HG03460 (cell line): ENCODE results near the gene PEMT.

ENCODE experiments used
- ATAC-seq: cut with Tn5 transposase; IDR thresholded peaks from one replicate; pipeline ENCODE4 v1.9.1; 2021; ENCODE audit not compliant: unreplicated experiment

Gene PEMT

DNA sequence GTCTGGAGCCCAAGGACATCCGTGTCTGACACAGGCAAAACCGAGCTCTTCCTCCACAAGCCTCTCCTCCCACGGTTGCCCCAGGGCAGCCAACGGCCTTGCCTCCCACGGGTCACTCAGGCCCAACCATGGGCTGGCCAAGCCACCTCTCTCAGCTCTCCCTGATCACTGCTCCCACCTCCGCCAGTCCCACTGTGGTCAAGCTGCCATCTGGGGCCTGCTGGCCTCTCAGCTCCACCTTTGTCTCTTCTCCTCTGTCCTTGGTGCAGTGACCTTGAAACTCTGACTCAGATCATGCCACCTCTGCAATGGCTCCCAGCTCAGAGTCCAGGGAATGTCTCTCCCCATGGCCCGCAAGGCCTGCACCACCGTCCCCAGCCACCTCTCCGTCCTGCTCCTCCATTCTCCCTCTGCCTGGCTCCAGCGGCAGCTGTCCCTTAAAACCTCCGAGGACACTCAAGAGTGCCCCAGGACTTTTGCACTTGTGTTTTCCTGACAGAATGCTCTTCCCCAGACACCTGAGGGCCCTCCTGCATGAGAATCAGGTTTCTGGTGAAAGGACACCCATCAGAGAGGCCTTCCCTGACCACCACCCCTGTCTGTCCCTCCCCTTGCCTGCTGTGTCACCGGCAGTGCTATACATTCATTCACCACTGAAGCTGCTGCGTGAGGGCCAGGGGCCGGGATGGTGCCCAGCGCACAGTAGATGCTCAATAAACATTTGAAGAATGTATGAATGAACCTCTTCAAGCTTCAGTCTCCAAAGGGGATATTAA is 19.3 kb downstream of the PEMT start:
- ATAC-seq = no peak

DNA sequence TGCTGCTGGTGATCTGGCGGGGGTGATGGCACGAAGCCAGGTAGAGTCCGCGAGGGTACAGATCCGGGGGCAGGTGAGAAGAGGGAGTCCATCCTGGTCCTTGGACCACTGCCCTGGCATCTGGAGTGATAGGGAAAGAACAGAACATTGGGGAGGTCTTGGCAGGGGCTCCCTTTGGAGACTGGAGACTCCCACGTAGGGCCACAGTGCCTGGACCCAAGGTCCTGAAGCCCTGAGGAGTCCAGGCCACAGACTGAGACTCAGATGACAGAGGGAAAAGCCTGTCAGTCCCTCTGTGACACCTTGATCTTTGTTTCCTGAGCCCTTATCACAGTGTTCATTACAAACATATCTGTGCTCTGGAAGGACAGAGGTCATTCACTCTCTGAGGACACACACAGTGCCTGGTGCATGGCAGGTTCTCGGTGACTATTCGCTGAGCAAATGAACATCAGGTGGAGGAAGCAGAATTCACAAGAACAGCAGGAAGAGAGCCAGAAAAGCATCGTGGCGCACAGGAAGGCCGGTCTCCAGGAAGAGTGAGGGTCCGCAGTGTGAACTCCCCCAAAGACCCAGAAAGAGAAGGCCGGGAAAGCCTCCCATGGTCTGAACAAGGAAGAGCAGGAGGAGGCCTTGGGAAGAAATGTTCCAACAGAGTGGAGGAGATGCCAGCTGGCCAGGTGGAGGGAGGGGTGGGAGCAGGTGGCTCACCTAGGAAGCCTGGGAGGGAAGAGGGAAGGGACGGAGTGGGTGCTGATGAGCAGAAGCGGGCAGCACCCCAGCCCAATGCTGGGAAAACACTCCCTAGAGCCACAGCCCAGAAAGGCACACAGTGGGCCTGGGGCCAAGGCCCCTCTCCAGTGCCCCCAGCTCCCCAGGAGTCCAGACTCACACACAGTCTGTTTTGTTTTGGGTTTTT is 20.5 kb downstream of the PEMT start:
- ATAC-seq = no peak

DNA sequence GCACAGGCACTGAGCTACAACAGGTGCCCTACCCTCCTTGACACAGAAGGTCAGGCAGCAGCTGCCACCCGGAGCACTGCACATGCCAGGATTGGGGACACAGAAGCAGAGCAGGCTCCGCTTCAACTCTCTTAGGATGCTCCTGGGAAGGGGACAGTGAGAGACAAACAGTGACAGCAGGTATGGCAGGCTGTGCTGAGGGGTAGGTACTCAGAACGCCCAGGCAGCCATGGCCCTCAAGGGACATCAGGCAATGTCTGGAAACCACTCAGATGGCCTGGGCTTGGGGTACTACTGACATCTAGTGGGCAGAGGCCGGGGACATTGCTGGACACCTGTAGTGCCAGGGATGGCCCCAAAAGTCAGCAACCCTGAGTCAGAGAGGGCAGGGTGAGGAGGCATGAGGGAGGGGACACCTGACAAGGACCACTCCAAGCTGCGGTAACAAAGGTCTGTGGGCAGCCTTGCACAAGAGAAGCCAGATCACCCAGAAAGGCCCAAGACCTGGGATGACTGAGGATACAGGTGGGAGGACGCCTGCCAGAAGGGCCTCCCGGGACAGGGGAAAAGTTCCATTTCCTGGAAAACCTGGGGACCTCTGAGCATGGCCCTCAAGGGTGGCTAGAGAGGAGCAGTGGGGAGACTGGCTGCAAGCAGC is 21.2 kb downstream of the PEMT start:
- ATAC-seq = no peak

DNA sequence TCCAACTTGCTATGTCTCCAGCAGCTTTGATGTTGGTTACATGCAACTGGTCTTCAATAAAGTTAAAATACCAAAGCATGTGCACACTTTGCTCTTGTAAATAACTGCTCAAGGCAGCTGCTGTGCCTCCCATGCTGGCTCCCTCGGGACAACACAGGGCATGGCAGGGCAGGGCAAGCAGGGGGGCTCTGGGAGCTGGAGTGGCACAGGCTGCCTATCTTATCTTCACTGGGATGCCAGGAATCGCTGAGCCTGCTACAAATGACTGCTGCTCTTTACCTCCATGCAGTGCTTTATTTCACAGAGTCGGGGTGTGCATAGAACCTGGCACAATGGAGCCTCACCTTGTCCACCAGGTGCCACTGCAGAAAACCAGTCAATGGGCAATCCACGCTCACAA is 21.8 kb downstream of the PEMT start:
- ATAC-seq = no peak

DNA sequence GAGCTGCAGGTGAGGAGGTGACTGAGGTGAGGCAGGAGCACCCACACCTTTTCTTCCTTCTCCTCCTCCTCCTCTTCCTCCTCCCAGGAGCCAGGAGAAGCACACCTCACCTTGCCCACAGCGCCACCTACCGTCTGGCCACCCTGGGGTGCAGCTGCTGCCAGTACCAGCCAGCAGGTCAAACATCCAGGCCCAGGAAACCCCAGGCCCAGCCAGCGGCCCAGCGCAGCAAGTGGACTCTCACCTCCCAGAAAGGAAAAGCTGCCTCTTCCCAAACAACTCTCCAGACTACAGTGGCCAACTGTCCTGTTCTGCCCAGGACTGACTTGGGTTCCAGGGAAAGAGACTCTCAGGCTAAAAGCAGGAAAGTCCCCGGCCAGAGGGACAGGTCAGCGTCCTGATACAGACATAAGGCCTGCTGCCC is 22.7 kb downstream of the PEMT start:
- no peak for ATAC-seq

DNA sequence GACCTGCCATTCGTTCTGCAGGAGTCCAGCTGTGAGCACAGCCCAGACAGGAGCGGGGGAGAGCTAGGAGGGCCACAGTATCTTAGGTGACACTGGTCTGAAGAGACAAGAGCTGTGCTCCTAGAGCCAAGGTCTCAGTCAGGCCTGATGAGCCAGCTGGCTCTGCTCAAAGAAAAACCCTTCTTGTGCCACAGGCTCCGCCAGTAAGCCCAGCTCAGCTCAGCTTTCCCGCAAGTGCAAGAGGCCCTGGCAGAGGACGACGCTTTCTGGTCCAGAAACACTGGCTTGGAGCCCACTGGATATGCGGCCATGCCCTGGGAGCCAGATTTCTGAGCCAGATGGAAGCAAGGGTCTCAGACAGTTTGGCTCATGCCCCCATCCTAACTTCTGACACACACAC is 23.9 kb downstream of the PEMT start:
- no peak for ATAC-seq

DNA sequence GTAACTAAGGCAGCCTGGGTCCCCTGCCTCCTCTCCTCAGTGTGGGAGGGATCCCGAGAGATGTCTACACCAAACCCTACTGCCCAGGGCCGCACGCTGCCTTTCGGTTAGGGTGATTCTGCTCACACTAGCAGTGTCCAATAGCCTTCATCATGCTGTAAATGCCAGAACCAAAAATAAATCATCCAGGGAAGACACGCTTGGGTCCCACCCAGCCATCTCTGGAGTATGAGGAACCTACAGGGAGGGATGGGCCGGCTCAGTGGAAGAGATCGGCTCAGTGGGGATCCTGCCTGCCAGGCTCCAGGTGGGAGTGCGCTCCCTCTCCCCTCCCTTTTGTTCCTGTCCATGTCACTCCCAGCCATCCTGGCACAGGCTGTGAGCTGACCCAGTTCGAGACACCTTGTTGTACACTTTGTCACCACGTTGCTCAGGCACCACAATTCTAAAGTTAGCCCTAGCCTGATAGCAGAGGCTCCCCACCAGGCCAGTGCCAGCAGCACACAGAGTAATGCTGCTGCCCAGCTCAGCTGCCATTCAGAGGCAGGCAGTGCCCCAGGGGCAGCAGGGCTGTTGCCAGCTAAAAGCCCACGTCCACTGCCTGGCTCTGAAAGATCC is 24.5 kb downstream of the PEMT start:
- no peak for ATAC-seq

DNA sequence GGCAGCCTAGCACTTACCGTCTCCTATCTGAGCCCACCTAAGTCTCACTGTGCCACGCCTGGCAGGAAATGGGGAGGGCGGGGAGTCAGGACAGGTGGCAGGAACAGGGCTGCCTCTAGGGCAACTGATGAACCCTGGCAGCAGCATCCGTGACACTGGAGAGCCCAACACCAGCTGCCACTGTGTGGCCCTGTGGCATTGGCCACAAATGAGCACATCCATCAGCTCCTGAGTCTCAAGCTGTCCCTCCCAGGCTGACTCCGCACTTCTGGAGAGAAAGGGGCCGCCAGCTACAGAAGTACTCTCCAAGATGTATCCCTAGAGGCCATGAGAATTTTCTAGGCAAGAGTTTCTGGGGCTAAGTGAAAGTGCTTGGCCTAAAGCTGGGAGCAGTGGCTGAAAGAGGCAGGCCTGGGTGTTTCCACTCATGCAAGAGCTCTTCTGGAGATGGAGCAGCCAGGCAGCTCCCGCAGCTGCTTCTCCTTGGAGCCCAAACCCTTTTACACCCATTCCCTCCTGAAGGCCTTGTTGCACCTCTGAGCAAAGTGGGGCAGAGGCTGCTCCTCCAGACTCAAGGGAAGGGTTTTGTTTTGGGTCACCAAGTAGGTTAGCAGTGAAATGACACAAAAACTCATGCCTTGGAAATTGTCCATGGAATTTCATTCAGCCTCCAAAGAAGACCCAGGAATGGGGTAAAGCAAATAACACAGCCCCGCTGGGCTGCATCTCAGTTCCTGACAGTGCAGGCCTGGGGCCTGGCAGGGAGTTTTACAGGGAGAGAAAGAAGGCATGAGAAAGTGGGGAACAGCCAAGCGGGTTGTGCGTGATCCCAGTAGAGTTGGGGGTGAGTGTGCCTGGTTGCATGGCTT is 25.8 kb downstream of the PEMT start:
- no peak for ATAC-seq

DNA sequence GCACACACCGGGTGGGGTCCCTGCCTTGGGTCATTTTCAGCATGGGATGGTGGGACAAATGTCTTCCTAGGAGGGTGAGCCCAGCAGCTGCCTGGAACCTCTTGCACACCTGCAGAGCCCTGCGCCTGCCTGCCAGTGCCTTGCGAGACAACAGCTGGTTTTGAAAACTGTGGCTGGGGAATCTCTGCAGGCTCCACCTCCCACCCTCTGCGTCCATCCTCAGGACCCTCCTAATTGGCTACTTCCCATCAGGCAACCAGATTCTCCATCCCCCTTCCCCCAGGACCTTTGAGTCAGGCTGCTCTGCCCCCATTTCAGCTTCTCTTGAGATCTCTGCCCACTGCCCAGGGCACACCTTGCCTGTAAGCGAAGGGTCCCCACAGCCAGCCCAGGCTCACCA is 26.6 kb downstream of the PEMT start:
- no peak for ATAC-seq

DNA sequence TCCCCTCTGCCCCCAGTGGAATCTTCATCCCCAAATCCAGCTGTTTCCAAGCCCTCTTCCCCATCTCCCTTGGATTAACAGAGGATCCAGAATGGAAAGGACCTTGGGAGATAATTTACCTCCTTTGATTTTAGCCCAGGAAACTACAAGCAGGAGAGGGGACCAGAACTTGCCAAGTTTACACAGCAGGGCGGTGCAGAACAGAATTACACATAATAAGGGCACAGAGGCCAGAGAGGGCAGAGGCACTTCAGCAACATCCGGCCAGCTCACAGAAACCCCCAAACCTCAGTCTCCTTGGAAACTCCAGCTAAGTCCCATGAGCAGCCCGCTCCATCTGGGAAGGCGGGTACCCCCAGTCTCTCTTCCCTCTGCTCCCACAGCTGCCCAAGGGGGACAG is 27.2 kb downstream of the PEMT start:
- ATAC-seq = no peak

DNA sequence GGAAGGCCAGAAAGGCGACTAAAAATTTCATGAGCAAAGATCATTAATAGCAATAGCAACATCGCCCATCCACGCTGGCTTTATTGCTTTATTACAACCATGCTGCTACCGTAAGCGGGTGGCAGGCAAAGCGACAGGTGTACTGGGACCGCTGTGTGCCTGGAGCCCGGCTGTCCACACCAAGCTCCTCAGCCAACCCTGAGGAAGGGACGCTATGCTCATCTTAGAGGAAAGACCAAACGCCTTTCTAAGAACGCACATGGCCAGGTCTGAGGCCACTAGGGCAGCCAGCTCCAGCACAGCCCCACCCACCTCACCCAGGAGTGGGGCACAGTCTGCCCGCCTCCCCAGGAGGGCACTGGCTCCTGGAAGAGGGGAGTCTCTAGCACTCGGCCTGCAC is 28.0 kb downstream of the PEMT start:
- ATAC-seq = no peak

DNA sequence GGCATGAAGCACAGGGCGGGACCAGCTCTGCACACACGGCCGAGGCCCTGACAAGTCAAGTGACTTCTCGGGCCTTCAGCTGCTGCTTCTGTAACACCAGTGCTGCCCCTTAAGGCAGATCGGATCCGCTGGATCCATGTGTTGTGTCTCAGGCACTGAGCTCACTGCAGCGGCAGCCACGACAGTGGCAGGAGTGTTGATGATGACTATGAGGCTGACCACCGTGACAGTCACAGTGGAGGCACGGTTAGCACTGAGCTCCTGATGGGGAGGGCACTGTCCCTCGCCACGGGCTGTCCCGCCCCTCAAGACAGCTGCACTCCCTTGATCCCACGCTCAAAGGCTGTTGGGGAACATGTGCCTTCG is 29.4 kb downstream of the PEMT start:
- ATAC-seq = no peak

DNA sequence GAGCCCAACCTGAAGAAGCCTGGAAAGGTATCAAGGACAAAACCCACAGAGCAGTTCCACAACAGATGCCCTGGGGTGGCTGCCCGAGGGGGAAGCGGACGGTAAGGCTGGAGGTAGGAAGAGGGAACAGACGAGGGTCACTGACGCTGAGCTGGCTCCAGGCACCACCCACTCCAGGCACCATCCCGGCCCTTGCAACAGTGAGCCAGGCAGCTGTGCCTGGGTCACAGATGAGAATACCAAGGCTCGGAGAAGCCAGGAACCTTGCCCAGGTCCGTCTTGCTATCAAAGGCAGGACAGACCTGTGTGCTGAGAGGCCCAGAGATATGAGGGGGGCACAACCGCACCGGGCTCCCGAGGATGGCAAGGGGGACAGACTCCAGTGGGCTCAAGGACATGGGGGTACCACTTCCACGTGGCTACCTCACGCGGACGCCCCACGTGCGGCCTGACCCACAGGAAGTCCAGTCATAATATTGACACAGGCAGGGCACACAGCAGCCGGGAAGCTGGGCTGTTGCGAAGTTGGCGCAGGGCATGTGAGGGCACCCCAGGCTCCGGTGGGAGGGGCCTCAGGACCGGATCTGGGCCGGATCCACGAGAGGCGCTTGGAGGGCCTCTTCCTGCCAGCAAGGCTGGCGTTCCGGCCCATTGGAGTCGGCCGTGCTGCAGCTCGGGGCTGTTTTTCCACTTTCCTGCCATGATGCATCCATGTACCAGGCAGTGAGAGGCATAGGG is 29.9 kb downstream of the PEMT start:
- no peak for ATAC-seq

DNA sequence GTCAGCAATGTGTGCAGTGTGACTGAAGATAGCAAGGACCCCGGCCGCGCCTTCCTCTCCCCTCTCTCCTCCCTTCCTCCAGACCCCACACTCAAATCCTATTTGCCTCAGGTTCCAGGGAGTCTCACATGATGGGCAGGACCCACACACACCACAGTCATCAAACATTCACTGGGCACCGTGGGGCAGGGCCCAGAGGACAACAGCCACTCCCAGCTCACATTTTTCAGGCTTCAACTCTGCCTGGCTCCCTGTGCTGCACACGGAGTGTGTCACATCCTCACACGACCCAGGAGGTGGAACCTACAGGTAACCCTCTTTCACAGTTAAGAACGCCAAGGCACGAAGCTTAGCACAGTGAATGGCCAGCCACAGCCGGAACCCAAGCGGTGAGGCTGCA is 30.5 kb downstream of the PEMT start:
- ATAC-seq = no peak

DNA sequence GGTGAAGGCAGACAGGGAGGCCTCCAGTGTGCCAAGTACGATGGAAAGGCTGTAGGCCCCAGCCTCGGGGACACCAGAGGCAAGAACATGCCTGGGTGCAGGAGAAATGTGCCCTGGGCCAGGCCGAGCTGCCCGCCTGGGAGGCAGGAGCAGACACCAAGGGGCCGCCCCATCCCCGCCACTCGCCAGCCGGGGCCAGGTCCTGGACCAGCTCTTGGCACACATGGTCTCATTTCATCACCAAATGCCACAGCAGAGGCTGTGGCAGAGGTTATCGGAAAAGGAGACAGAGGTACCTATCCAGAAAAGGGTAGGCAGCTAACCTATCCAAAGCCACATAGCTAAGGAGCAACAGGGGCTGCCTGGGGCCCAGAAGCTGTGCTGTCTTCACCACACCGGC is 31.3 kb downstream of the PEMT start:
- ATAC-seq = no peak

DNA sequence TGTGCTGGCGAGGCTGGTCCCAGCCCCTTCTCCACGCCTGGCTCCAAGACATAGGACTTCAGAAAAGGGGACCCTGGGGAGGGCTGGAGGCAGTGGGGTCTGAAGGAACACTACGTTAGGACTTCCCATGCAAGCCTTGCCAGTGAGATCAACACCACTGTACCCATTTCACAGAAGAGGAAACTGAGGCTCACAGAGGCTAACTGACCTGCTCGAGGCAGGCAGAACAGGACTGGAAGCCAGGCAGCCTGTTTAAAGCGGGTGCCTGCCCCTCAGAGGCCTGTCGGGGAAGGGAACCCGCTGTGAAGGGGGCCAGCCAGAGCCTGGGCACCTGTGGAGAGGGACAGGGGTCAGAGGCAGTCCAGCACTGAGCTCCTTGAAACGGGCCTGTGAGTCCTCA is 32.3 kb downstream of the PEMT start:
- no peak for ATAC-seq

DNA sequence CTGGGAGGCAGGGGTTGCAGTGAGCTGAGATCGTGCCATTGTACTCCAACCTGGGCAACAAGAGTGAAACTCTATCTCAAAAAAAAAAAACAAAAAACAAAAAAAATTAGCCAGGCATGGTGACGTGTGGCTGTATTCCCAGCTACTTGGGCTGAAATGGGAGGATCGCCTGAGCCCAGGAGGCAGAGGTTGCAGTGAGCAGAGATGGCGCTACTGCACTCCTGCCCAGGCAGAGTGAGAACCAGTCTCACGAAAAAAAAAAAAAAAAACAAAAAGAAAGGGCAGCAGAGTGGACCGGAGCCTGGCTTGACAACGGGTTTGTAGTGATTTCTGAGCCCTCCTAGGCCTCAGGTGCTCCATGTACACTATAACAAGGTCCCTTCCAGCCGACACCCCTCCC is 33.1 kb downstream of the PEMT start:
- no peak for ATAC-seq

DNA sequence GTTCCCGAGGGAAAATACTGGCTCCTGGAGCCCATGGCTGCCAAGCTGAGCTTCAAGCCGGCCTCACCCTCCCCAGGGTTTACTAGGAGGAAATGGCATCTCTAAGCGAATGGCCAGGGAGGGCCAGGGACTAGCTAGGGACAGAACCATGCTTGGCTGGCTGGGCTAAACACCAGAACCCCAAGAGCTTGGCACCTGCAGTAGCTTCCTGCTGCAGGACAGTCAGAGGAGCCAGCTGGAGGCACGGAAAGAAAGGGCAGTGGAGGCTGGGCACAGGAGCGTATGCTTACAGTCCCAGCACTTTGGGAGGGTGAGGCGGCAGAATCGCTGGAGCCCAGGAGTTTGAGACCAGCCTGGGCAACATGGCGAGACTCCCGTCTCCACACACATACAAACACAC is 33.7 kb downstream of the PEMT start:
- no peak for ATAC-seq

DNA sequence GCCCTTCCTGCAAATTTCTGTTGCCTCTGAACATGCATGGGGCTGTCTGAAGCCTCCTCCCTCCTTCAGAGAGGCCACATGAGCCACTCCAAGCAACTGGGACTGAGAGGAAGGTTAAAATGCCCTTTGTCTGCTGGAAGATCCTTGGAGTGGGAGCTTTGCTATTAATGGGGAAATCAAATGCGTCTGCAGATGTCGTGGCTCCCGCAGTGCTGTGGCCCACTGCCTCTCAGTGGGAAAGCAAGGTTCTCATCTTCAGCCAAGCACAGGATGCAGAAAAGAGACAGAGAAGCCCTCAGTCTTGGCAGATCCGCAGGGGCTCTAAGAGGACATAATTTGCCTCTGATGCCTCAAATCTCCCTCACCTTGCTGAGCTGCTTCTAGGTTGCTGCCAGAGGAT is 34.8 kb downstream of the PEMT start:
- ATAC-seq = no peak

DNA sequence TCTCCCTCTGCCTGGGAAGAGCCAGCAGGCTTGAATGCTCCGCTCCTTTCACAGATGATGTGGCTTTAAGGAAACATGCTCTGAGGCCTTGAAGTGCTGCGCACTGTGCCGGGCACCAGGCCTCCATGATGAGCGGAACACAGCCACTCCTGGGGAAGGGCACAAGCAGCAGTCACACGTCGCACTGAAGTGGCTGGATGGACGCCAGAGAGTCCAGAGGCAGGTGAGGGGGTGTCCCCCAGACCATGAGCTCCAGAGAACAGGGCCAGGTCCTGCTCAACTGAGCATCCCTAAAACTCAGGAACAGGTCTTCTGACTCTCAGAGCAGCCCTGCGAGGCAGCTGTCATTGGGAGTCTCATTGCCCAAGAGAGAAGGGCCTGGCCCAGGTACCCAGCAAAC is 35.6 kb downstream of the PEMT start:
- no peak for ATAC-seq
